HepG2 (cell line): ENCODE results near the gene ACOX3. TPM values are rescaled to one million over a fixed set of nuclear protein-coding genes. Genes with fewer than 3 reads are reported as not detected.
A peak's percentile ranks its signal among the peaks of the same experiment; 100 is the strongest.

Experiments used
- ATRX ChIP-seq: sonication (generic); formaldehyde crosslinking; IDR thresholded peaks from 2 replicates; pipeline ENCODE4 v1.4.0; 2020; ENCODE audit warnings: missing genetic modification reagents, borderline replicate concordance
- BRCA1 ChIP-seq: sonication (generic); formaldehyde crosslinking; IDR thresholded peaks from 2 replicates; pipeline ENCODE4 v1.4.0; 2020; ENCODE audit warnings: missing genetic modification reagents
- DZIP1 ChIP-seq: sonication (generic); formaldehyde crosslinking; IDR thresholded peaks from 2 replicates; pipeline ENCODE4 v1.5.0; 2020; ENCODE audit warnings: mild to moderate bottlenecking, missing genetic modification reagents
- E2F1 ChIP-seq: sonication (generic); formaldehyde crosslinking; IDR thresholded peaks from 2 replicates; pipeline ENCODE4 v1.5.0; 2020; ENCODE audit warnings: missing genetic modification reagents
- MTA1 ChIP-seq: sonication (generic); formaldehyde crosslinking; IDR thresholded peaks from 2 replicates; pipeline ENCODE4 v1.4.0; 2020; ENCODE audit warnings: missing genetic modification reagents, mild to moderate bottlenecking, borderline replicate concordance
- MXI1 ChIP-seq: IDR thresholded peaks from 3 replicates; pipeline ENCODE4 v1.6.1; 2012; ENCODE audit warnings: low read depth, low read length, inconsistent platforms, borderline replicate concordance
- NCOA5 ChIP-seq: sonication (generic); formaldehyde crosslinking; IDR thresholded peaks from 2 replicates; pipeline ENCODE4 v1.4.0; 2020; ENCODE audit warnings: missing genetic modification reagents
- NR0B2 ChIP-seq: sonication (generic); formaldehyde crosslinking; IDR thresholded peaks from 2 replicates; pipeline ENCODE4 v1.4.0; 2020; ENCODE audit warnings: mild to moderate bottlenecking, missing genetic modification reagents
- SMAD1 ChIP-seq: sonication (generic); formaldehyde crosslinking; IDR thresholded peaks from 2 replicates; pipeline ENCODE4 v1.4.0; 2020; ENCODE audit warnings: missing genetic modification reagents, low read depth, mild to moderate bottlenecking, borderline replicate concordance
- ZNF274 ChIP-seq: sonication (generic); formaldehyde crosslinking; IDR thresholded peaks from 2 replicates; pipeline ENCODE4 v1.5.1; 2020; ENCODE audit warnings: mild to moderate bottlenecking, missing genetic modification reagents
- ZNF296 ChIP-seq: sonication (generic); formaldehyde crosslinking; conservative IDR thresholded peaks from 2 replicates; pipeline ENCODE4 v1.5.0; 2020; ENCODE audit warnings: mild to moderate bottlenecking, missing genetic modification reagents
- ZNF331 ChIP-seq: sonication (generic); formaldehyde crosslinking; IDR thresholded peaks from 2 replicates; pipeline ENCODE4 v1.4.0; 2020; ENCODE audit warnings: missing genetic modification reagents
- ZNF354B ChIP-seq: sonication (generic); formaldehyde crosslinking; IDR thresholded peaks from 2 replicates; pipeline ENCODE4 v1.8.0; 2022; ENCODE audit warnings: mild to moderate bottlenecking, missing genetic modification reagents
- ZNF672 ChIP-seq: sonication (generic); formaldehyde crosslinking; IDR thresholded peaks from 2 replicates; pipeline ENCODE4 v1.8.1; 2022; ENCODE audit warnings: missing genetic modification reagents
- ZNF790 ChIP-seq: sonication (generic); formaldehyde crosslinking; IDR thresholded peaks from 2 replicates; pipeline ENCODE4 v1.8.0; 2022; ENCODE audit warnings: missing genetic modification reagents, mild to moderate bottlenecking, borderline replicate concordance
- ZNF841 ChIP-seq: sonication (generic); formaldehyde crosslinking; IDR thresholded peaks from 2 replicates; pipeline ENCODE4 v1.8.1; 2023; ENCODE audit warnings: missing genetic modification reagents, borderline replicate concordance
- ZSCAN22 ChIP-seq: sonication (generic); formaldehyde crosslinking; IDR thresholded peaks from 2 replicates; pipeline ENCODE4 v1.4.0; 2020; ENCODE audit warnings: mild to moderate bottlenecking, missing genetic modification reagents
- polyA plus RNA-seq, 8 experiments: library from polyadenylated mRNA; depleted of rRNA in 3 of 8; stranded (reverse) in 7 of 8; unstranded in 1 of 8; fragments of >200 nt; fragmentation: Illumina TruSeq in 4 of 8; extraction: Trizol in 4 of 8; gene quantifications; 2 replicates each; pipeline versions ENCODE4 v1.2.1 to v1.2.3, GENCODE V29; 2011 to 2016; ENCODE audit warnings: low read depth in 4 of 8, missing spikeins in 1 of 8, mixed read lengths in 1 of 8; ENCODE audit not compliant: insufficient read depth in 1 of 8
- total RNA-seq, 5 experiments: library from RNA; depleted of rRNA; stranded (reverse); fragments of >200 nt; fragmentation: Illumina TruSeq; extraction: Trizol; gene quantifications; 2 replicates each; pipeline ENCODE4 v1.2.3, GENCODE V29; 2016; ENCODE audit warnings: low read depth in 1 of 5
- TF ChIP-seq, protein P1 (sequence below): sonication (generic); formaldehyde crosslinking; IDR thresholded peaks from 2 replicates; pipeline ENCODE4 v1.8.1; 2023; ENCODE audit warnings: mild to moderate bottlenecking, inconsistent platforms, moderate library complexity, missing genetic modification reagents, borderline replicate concordance
- TF ChIP-seq, protein P2 (sequence below): sonication (generic); formaldehyde crosslinking; IDR thresholded peaks from 2 replicates; pipeline ENCODE4 v1.5.1; 2020; ENCODE audit warnings: missing genetic modification reagents, mild to moderate bottlenecking, borderline replicate concordance

ACOX3 gene
- total and polyA plus RNA-seq, 2 of the 13 experiments (the other 11 are each of a cell fraction or from before 2014, with no cell fraction given), result 4.2 to 17.8 TPM

DNA sequence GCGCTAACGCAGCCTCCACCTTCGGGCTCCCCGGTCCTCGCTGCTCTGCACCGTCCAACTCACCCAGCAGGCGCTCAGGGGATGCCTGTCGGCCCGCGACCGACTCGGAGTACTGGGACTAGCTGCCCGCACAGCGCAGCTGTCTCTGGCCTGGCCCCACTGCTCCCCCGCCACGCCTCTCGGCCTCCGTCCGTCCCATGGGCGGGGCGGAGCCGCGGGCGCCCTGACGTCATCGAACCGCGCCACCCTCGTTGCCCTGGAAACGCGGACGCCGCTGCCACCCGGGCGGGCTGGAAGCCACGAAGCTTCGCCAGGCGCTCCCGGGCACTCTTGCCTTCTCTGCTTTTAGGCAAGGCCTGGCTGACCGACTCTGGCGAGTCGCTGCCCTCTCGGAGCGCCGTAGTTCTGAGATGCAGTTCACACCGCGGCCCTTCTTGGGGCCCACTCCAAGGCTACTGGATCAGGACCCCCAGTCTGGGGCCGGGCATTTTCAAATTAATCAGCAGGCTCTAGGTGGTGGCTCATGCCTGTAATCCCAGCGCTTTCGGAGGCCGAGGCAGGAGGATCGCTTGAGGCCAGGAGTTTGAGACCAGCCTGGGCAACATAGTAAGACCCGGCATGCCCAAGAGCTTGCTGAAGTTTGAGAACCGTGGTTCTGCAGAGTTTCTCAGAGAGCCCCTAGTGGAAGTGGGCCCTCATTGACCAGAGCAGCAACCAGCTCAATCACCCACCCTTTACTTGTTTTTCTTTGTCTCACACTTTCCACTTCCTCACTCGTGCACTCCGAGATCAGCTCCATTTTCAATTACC lies 12.0 kb downstream of the ACOX3 start (continued):
- TF ChIP-seq NR0B2, result no peak; the same call in none of the 2 replicates
- peak; percentile 34; the same call in 1 of the 2 replicates for TF ChIP-seq ZNF274 (CRISPR knock-in tag)
- 0 out of 2 replicates have a peak, but pooled peaks have one; percentile 38 for TF ChIP-seq BRCA1 (CRISPR knock-in tag)
- TF ChIP-seq ZNF672 (CRISPR knock-in tag), result no peak
- TF ChIP-seq SMAD1 (CRISPR knock-in tag), result no peak
- peak; percentile 77; the same call in 1 of the 2 replicates for TF ChIP-seq ZNF331 (CRISPR knock-in tag)
- TF ChIP-seq ZNF354B, result no peak
- no peak; the same call in 1 of the 2 replicates for TF ChIP-seq DZIP1
- TF ChIP-seq, protein P1, sequence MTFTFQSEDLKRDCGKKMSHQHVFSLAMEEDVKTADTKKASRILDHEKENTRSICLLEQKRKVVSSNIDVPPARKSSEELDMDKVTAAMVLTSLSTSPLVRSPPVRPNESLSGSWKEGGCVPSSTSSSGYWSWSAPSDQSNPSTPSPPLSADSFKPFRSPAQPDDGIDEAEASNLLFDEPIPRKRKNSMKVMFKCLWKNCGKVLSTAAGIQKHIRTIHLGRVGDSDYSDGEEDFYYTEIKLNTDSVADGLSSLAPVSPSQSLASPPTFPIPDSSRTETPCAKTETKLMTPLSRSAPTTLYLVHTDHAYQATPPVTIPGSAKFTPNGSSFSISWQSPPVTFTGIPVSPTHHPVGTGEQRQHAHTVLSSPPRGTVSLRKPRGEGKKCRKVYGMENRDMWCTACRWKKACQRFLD (CRISPR knock-in tag), result no peak
- no peak for TF ChIP-seq ZSCAN22 (CRISPR knock-in tag)
- TF ChIP-seq NCOA5 (CRISPR knock-in tag), result no peak
- 0 out of 2 replicates have a peak, but pooled peaks have one; percentile 64 for TF ChIP-seq ZNF790 (CRISPR knock-in tag)
- TF ChIP-seq ZNF841 (CRISPR knock-in tag), result no peak
- TF ChIP-seq, protein P2, sequence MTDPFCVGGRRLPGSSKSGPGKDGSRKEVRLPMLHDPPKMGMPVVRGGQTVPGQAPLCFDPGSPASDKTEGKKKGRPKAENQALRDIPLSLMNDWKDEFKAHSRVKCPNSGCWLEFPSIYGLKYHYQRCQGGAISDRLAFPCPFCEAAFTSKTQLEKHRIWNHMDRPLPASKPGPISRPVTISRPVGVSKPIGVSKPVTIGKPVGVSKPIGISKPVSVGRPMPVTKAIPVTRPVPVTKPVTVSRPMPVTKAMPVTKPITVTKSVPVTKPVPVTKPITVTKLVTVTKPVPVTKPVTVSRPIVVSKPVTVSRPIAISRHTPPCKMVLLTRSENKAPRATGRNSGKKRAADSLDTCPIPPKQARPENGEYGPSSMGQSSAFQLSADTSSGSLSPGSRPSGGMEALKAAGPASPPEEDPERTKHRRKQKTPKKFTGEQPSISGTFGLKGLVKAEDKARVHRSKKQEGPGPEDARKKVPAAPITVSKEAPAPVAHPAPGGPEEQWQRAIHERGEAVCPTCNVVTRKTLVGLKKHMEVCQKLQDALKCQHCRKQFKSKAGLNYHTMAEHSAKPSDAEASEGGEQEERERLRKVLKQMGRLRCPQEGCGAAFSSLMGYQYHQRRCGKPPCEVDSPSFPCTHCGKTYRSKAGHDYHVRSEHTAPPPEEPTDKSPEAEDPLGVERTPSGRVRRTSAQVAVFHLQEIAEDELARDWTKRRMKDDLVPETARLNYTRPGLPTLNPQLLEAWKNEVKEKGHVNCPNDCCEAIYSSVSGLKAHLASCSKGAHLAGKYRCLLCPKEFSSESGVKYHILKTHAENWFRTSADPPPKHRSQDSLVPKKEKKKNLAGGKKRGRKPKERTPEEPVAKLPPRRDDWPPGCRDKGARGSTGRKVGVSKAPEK (CRISPR knock-in tag), result 0 out of 2 replicates have a peak, but pooled peaks have one; percentile 33
- TF ChIP-seq E2F1, result 0 out of 2 replicates have a peak, but pooled peaks have one; percentile 35
- peak; percentile 99 for TF ChIP-seq MXI1
- no peak for TF ChIP-seq ZNF296
- TF ChIP-seq MTA1, result no peak; the same call in 1 of the 2 replicates
- TF ChIP-seq ATRX (CRISPR knock-in tag), result no peak
